HEK293T (cell line): ENCODE results near the gene SLC22A31.

Experiments
- BHLHE40 ChIP-seq: fragments of 450-650 bp; IDR thresholded peaks from 2 replicates; pipeline ENCODE4 v1.6.1; 2016; ENCODE audit warnings: mild to moderate bottlenecking, moderate library complexity, borderline replicate concordance
- L3MBTL2 ChIP-seq: fragments of 450-650 bp; conservative IDR thresholded peaks from 2 replicates; pipeline ENCODE4 v1.6.1; 2016; ENCODE audit warnings: mild to moderate bottlenecking
- NFRKB ChIP-seq: fragments of 450-650 bp; IDR thresholded peaks from 2 replicates; pipeline ENCODE4 v1.6.1; 2016; ENCODE audit warnings: mild to moderate bottlenecking, moderate library complexity
- SP1 ChIP-seq: fragments of 450-650 bp; IDR thresholded peaks from 2 replicates; pipeline ENCODE4 v1.6.1; 2017
- TF ChIP-seq, protein P1 (sequence below): fragments of 450-650 bp; IDR thresholded peaks from 2 replicates; pipeline ENCODE4 v1.6.1; 2016

- TF ChIP-seq SP1 (no peak), BHLHE40 (no peak), L3MBTL2 (no peak), NFRKB (no peak)
- TF ChIP-seq, protein P1, sequence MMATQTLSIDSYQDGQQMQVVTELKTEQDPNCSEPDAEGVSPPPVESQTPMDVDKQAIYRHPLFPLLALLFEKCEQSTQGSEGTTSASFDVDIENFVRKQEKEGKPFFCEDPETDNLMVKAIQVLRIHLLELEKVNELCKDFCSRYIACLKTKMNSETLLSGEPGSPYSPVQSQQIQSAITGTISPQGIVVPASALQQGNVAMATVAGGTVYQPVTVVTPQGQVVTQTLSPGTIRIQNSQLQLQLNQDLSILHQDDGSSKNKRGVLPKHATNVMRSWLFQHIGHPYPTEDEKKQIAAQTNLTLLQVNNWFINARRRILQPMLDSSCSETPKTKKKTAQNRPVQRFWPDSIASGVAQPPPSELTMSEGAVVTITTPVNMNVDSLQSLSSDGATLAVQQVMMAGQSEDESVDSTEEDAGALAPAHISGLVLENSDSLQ, result no peak
Measured at GRCh38 chr16:89156740-89157645, 43.3 kb downstream of the SLC22A31 start.
